SKM-1 (cell line): ENCODE measurements around the gene PLAAT2.
"Not testable (repeated sequence)": the region's sequence is repeated elsewhere in the genome, so short reads cannot be mapped to it uniquely, and the experiment has no call there.

ENCODE experiments used
- DNase-seq: peaks from one replicate; lab custom pipeline; 2025; ENCODE audit not compliant: unreplicated experiment; lab: John Stamatoyannopoulos, UW

PLAAT2 gene

DNA sequence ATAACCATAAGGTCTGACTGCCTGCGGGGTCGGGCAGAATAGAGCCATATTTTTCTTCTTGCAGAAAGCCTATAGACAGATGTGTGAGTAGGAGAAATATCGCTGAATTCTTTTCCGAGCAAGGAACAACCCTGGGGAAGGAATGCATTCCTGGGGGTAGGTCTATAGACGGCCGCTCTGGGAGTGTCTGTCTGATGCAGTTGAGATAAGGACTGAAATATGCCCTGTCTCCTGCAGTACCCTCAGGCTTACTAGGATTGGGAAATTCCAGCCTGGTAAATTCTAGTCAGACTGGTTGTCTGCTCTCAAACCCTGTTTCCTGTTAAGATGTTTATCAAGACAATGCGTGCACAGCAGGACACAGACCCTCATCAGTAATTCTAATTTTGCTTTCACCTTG, 18.0 kb upstream of the PLAAT2 start:
- not testable (repeated sequence) for DNase-seq

DNA sequence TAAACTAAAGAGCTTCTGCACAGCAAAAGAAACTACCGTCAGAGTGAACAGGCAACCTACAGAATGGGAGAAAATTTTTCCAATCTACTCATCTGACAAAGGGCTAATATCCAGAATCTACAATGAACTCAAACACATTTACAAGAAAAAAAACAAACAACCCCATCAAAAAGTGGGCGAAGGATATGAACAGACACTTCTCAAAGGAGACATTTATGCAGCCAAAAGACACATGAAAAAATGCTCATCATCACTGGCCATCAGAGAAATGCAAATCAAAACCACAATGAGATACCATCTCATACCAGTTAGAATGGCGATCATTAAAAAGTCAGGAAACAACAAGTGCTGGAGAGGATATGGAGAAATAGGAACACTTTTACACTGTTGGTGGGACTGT, 15.7 kb upstream of the PLAAT2 start:
- DNase-seq = not testable (repeated sequence)

DNA sequence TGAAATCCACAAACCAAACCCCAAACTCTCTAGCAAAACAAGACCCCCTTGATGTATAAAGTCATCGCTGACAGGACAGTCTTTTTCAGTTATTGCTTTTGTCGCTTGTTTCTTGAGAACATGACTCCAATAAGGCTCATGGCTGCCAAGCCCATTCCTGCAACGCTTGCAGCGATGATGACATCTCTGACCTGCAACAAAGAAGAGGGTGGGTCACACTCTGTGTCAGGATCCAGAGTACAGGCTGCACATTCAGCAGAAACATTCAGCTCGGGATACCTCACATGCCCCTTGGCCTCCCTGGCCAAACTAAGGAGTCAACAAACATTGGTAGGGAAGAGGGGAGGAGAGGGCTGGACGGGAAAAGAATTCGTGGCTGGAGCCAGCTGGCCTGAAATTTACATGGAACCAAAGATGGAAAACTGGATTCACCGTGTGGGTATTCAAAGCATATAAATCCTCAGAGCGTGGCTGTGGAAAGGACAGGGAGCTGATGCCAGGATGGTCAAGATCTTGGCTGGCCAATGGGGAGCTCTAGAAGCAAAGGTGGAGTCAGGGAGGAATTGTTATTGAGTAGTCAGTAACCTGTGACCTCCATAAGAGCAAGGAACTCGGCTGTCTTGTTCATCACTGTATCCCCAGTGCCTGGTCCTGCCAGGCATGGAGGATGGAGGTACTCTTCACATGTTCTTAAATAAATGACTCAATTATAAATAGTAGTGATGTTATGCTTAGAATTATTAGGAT, 11.8 kb upstream of the PLAAT2 start:
- DNase-seq = no peak

DNA sequence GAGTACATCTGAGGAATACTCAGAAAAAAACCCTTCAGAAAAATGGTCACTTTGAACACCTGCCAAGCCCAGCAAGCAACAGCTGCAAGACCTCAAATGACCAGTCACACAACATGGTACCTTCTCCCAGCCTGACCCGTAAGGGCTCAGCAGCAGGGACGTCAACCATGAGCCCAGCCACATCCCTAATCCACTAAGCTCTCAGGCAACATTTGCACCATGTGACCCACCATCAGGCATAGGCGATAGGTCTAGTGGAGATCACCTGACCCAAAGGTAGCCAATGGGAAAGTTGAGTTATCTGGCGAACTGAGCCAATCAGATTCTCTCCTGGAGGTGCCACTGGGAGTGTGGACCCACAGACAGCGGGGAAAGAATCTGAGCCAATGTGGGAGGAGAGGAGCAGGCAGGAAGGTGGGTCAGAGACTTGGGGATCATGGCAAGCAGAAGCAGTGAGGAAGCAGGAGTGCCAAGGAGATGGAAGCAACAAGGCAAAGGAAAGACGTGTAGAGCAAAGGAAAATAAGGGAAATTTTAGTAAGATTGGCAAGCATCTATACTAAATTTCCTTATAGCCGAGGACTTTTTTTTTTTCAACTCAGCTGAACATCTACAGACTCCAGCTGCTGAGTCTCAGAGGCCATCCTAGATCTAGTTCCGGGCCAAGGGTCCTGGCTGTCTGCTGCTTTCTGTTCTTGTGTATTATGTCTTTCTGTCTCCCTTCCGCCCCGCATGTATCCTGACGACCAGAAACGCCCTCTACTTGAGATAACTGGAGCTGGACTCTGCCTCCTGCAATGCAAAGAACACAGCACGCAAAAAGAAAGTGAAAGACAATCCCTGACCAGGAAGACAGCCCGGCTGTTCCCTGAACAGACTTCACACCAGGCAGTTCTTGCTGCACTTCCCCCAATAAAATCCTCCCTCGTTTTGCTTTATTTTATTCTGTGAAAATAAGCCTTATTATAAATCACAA, 11.0 kb upstream of the PLAAT2 start:
- no peak for DNase-seq

DNA sequence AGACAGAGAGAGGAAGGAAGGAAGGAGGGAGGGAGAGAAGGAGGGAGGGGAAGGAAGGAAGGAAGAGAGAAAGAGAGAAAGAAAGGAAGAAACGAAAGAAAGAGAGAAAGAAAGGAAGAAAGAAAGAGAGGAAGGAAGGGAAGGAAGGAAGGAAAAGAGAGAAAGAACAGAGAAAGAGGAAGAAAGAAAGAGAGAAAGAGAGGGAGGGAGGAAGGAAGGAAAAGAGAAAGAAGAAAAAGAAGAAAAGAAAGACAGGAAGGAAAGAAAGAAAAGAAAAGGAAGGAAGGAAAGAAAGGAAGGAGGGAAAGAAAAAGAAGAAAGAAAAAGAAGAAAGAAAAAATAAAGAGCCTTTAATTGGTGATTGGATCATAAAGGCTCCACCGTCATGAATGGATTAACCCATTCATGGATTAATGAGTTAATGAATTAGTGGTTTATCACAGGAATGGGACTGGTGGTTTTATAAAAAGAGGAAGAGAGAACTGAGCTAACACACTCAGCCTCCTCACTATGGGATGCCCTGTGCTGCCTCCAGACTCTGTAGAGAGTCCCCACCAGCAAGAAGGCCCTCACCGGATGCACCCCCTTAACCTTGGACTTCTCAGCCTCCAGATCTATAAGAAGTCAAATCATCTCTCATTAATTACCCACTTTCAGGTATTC, 9.0 kb upstream of the PLAAT2 start:
- DNase-seq = no peak

DNA sequence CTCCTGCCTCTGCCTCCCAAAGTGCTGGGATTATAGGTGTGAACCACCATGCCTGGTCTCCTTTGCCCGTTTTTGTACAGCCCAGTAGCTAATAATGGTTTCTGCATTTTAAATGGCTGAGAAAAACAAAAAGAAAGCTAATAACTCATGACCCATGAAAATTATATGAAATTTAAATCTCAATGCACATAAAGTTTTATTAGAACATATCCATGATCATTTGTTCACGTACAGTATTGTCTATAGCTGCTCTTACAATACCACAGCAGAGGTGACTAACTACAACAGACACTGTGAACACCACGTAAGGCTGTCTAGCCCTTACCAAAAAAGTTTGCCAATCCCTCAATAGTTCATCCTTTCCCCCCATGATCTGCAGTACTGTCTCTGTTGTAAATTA, 6.4 kb upstream of the PLAAT2 start:
- no peak for DNase-seq

DNA sequence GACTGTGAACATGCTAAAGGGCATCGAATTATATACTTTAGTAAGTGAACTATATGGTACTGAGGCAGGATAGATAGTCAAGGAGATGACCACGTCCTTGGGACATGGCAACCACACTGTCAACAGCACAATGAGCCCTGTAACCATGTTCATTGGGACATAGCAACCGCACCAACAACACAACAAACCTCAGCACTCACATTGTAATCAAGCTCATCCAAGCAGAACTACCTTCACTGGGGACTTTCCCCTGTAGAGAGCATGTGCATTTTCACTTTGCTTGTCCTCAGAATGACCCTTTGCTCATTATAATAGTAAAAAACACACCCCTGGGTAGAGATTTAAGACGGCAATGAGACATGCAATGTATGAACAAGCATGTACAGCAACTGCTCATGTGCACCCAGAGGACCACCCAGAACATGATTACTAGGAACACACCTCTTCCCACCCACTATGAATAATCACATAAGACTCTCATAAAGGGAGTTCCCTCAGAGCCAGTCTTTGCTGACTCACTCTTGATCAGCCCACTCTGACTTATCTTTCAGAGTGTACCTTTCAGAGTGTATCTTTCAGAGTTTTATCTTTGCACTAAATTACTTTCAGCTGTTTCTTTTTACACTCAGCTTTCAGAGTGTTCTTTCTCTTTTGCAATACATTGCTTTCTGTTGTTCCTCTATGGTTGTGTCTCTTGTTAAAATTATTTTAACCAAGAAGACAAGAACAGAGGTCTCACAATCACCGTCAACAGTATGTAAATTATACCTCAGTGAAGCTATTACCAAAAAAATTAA, 4.1 kb upstream of the PLAAT2 start:
- no peak for DNase-seq

DNA sequence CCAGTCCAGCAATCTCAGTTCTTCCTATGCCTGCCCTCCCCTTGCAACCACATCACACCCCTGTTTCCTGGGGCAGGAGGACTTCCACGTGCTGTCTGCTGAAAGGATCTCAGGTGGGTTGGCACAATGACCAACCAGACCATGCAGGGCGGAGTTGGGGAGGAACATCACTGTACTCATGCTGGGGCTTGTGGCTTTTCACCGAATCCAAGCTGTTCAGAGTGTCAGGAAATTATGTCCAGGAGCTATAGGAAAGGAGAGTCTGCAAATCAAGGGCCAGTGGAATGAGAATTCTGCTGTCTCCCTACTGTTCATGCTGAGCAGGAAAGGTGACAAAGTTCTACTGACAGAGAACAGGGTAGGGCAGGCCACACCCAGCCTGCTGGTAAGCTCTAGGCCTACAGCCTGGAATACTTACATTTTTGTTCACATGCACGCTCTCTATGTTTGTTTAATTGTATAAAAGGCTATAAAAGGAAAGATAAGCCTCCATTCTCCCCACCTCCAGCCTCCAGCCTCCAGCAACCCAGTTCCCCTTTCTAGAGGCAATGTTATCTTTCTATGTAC, 1.7 kb upstream of the PLAAT2 start:
- DNase-seq = no peak

DNA sequence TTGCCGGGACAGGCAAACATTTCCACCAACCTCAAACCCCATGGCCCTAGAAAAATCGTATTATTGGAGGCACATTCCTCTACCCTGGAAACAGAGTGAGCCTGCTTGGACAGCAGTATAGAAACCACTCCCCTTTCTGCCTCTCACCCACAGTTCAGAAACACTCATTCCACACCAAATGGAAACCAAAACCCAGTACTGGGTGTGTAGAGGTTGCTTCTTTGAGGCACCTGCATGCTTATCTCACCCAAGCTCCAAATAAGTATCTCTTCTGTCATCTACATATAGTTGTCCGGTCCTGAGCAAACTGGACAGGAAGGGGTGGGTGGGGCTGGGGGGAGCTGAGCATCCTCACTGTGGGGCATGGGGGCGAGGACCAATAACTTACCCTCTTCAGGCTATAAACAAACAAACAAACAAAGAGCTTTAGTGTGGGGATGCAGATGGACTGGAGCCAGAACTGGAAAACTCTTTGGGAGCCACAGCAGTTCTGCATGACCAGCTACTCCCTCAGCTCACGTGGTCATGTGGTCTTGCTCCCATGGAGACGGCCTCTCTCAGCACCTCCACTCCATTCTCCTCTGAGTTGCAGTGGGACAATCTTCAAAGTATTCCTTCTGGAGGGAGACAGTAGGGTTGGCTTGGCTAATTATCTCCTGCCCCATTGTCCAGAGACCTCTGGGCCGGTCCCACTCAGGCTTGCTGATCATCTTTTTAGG, 1.0 kb upstream of the PLAAT2 start:
- DNase-seq = no peak

DNA sequence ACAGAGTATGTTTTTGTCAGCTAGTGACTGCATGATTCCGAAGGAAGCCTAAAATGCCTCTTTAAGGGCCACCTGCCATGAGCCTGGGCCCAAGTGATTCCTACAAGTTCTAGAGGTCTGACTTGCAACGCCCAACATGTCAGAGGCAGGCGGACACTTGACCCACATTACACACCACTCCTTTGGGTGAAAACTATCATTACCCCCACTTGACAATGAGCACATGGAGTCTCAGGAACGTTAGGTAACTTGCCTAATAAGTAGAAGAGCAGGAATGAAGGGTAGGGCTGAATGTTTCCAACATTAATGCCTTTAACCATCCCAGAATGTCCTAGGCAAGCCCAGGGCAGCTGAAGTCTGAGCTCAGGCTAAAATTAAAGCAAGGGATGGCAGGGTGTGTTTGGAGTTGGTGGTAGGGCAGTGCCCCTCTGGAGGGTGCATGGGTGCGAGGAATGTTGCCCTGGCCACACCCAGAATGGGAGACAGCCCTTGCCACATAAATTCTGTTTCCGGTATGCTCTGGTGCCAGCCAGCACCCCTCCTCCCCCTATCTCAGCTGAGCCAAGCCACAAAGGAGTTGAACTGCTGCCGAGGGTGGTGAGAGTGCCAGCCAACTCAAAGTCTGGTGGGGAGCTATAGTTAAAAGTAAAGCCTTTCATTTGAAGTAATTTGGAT, 2.5 kb downstream of the PLAAT2 start:
- DNase-seq = no peak

DNA sequence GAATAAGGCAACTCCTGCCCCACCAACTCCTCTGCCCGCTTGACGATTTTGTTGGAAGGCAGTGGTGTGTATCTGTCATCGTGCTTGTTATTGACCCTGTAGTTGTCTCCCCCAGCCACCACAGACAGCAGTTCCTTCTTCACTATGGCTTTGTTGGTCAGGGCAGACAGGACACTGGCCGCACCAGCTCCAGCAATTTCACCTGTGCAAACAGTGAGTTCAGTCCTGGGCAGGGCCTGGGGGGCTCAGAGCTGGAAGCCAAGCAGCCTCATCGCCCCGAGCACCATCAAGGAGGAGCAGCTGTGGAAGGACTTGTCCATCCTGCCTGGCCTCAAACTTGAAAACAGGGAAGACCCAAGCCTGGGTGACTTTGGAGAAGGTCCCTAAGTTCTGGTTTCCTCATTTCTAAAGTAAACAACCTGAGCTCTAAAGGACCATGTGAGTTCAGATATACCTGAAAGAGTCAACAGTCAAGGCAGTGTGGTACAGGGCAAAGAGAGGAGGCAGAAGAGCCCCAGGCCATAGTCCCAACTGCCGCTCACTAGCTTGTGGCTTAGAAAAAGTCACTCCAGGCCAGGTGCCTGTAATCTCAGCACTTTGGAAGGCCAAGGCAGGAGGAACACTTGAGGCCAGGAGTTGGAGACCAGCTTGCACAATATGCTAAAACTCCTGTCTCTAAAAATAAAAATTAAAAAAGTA, 4.6 kb downstream of the PLAAT2 start:
- DNase-seq = no peak

DNA sequence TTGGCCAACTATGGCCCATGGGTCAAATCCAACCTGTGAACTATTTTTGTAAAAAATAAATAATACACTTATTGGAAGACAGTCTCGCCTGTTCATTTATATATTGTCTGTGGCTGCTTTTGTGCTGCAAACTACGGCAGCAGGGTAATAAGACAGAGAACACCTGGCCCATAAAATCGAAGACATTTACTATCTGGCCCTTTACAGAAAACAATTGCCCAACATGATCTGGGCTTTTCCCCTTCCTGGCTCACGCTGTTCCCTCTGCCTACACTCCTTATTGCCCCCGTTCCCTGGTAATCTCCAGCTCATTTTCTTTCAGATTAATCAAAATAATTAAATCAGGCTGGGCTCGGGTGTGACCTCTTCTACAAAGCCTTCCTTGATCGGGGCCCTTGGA, 5.6 kb downstream of the PLAAT2 start:
- no peak for DNase-seq

DNA sequence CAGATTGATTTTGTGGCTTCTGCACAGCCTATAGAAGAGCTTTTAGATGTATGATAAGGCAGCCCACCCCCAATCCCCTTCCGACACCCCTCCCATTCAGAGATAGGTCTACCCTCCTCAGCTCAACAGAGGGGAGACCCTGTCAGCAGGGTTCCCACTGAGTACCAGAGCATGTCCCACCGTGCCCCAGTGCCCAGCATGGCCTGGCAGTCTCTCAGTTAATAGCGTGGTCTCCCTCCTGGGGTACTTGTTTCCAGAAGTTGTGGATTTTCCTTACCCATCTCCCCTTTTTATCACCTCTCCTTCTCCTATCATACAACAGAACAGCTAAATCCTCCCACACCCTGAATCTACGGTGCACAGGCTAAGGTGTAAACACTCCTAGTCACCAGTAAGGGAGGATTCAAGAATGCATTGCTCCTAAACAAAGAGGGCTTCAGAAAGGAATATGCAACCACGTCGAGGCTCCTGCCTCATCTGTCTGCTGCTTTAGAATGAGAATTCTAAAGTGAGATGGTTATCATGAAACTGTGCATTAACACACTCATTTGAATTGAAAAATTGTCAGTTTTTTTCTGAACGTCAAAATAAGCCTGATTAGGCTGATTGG, 6.7 kb downstream of the PLAAT2 start:
- DNase-seq = no peak

DNA sequence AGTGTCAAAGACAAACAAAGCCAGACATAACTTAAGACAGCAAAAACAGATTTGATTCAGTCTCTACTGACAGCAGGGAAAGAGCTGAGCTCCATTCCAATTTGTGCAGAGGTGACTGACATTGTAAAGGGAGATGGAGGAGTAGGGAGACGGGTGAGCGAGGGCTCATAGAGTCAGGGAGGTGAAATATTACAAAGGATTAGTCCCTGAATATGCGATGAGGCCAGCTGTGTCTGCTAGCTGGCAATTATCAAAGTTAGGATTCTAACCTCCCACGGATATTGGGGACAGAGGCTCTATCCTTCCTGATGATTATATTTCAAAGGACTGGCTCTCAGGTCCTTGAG, 8.3 kb downstream of the PLAAT2 start:
- DNase-seq = no peak

DNA sequence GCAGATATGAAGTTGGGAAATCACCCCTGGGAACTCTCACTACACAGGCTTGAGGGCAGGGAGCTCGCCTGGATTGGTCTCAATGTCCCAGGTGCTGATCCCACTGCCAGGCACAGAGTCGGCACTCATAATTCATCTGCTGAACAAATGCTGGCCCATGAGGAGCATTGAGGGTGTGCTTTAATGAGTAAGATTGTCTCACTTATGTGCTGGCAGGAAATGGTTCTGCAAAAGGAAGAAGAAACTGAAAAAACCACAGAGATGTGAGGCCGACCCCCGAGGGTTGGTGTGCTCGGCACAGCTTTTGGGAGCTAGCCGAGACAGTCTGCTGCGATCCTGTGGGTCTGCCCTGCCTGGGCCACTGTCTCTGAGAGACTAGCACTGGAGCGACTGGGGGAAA, 9.4 kb downstream of the PLAAT2 start:
- DNase-seq = no peak

DNA sequence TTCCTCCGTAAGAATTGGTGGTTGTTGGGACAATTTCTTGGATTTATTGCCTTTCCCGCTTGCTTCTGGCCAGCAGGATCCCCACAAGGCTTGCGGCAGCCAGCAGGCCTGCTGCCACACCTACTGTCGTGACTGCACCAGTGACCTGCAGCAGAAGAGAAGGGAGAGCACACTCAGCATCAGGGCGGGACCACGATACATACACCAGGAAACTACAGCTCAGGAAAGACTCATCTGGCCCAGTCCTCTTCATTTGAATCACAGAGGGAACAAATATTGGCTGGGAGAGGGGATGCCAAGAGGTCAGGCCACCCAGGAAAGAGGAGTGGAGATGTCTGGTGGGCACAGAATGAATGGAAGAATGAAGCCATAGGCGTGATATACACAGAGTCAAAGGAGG, 10.3 kb downstream of the PLAAT2 start:
- no peak for DNase-seq

DNA sequence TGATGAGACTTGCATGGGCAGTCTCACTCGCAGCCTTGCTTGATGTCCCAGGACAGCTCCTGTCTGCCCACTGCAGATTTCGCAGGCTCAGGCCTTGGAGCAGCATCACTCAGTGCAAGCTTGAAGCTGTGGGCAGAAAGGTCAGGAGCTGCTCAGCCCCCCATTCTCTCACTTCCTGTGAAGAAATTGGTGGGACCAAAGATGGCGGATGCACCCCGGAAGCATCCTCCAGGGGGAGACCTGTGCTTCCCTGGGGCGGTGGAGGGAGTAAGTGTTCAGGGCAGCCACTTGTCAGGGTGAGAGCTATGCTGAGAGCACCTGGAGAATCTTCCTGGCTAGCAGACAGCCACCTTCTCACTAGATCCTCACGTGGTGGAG, 11.3 kb downstream of the PLAAT2 start:
- no peak for DNase-seq

DNA sequence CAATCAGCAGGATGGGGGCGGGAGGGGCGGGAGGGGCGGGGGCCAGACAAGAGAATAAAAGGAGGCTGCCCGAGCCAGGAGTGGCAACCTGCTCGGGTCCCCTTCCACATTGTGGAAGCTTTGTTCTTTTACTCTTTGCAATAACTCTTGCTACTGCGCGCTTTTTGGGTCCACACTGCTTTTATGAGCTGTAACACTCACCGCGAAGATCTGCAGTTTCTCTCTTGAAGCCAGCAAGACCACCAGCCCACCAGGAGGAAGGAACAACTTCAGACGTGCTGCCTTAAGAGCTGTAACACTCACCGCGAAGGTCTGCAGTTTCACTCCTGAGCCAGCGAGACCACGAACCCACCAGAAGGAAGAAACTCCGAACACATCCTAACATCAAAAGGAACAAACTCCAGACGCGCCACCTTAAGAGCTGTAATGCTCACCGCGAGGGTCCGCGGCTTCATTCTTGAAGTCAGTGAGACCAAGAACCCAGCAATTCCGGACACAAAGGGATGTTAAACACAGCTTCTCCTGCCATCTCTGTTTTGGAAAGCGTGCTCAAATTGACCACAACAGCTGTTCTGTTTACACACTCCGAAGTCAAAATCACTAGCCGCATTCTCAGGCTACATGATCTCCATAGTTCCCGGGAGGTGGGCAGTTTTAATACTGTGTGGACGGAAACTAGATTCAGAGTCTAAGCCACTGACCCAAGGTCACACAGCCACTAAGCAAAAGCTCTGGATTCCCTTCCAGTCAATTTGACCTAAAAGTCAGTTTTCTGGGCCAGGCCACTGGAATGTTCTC, 11.9 kb downstream of the PLAAT2 start:
- DNase-seq = no peak
